SKM-1 treated with dmso at 0.1 percent for 144 hours (cell line): Measurements from ENCODE around the gene PARVB.

ENCODE experiments used
- DNase-seq: peaks from one replicate; lab custom pipeline; 2025; ENCODE audit not compliant: unreplicated experiment; lab: John Stamatoyannopoulos, UW

PARVB gene

GRCh38 chr22:44086271-44087088, 62.4 kb downstream of the PARVB start:
- no peak for DNase-seq

- no peak for DNase-seq
Observed at GRCh38 chr22:44087089-44087430, 63.0 kb downstream of the PARVB start.

- DNase-seq, result no peak
Observed at GRCh38 chr22:44088976-44089570, 65.0 kb downstream of the PARVB start.

GRCh38 chr22:44089717-44090570, 65.8 kb downstream of the PARVB start:
- DNase-seq, result no peak

GRCh38 chr22:44090571-44090905, 66.4 kb downstream of the PARVB start:
- no peak for DNase-seq

- peak; percentile 5 for DNase-seq
Observed at GRCh38 chr22:44091021-44091721, 67.1 kb downstream of the PARVB start.

GRCh38 chr22:44091751-44092150, 67.6 kb downstream of the PARVB start:
- DNase-seq, result no peak

- DNase-seq, result no peak
Observed at GRCh38 chr22:44092636-44093220, 68.6 kb downstream of the PARVB start.

GRCh38 chr22:44093791-44094190, 69.7 kb downstream of the PARVB start:
- DNase-seq, result no peak

- DNase-seq, result no peak
Observed at GRCh38 chr22:44094751-44095302, 70.7 kb downstream of the PARVB start.

GRCh38 chr22:44096736-44097135, 72.6 kb downstream of the PARVB start:
- DNase-seq, result no peak

GRCh38 chr22:44097263-44098020, 73.3 kb downstream of the PARVB start:
- DNase-seq, result no peak

GRCh38 chr22:44098021-44098739, 74.1 kb downstream of the PARVB start:
- DNase-seq, result no peak

- DNase-seq, result no peak
Observed at GRCh38 chr22:44098966-44099530, 74.9 kb downstream of the PARVB start.

GRCh38 chr22:44099696-44100095, 75.6 kb downstream of the PARVB start:
- no peak for DNase-seq

- no peak for DNase-seq
Observed at GRCh38 chr22:44100411-44100810, 76.3 kb downstream of the PARVB start.

- DNase-seq, result no peak
Observed at GRCh38 chr22:44102121-44102520, 78.0 kb downstream of the PARVB start.

GRCh38 chr22:44102856-44103255, 78.8 kb downstream of the PARVB start:
- DNase-seq, result no peak
